Activated CD8-positive, alpha-beta memory T cell treated with anti-CD3 and anti-CD28 coated beads, Interleukin-2, amount 50 U/mL, for 24 hours (primary cell): ENCODE measurements around the gene CHRNB1.

Experiments
- DNase-seq: peaks from one replicate; pipeline ENCODE4 v3.0.0-alpha.2; 2020; ENCODE audit errors: extremely low read depth

CHRNB1 gene

GRCh38 chr17:7415784-7416183 is 29.1 kb upstream of the CHRNB1 start:
- no peak for DNase-seq

- DNase-seq, result no peak
Observed at GRCh38 chr17:7416323-7416722, 28.5 kb upstream of the CHRNB1 start.

GRCh38 chr17:7417056-7417655 is 27.7 kb upstream of the CHRNB1 start:
- no peak for DNase-seq

- no peak for DNase-seq
Observed at GRCh38 chr17:7418472-7419152, 26.2 kb upstream of the CHRNB1 start.

- no peak for DNase-seq
Observed at GRCh38 chr17:7419819-7420610, 24.8 kb upstream of the CHRNB1 start, which contains the start of gene SPEM1. TSS of gene SPEM1 (plus strand) at chr17:7420324. CDS start at chr17:7420385, 61 bp downstream.

- DNase-seq, result no peak
Observed at GRCh38 chr17:7421186-7421585, 23.7 kb upstream of the CHRNB1 start.

- no peak for DNase-seq
Observed at GRCh38 chr17:7423679-7424078, 21.2 kb upstream of the CHRNB1 start.

- DNase-seq, result no peak
Observed at GRCh38 chr17:7425316-7425715, 19.5 kb upstream of the CHRNB1 start, which contains the start of gene SPEM2. TSS of gene SPEM2 (plus strand) at chr17:7425616. CDS start at chr17:7425689, 73 bp downstream.

- no peak for DNase-seq
Observed at GRCh38 chr17:7425756-7426155, 19.1 kb upstream of the CHRNB1 start.

- DNase-seq, result no peak
Observed at GRCh38 chr17:7426203-7426863, 18.5 kb upstream of the CHRNB1 start.

GRCh38 chr17:7426896-7427489 is 17.9 kb upstream of the CHRNB1 start:
- no peak for DNase-seq

GRCh38 chr17:7427549-7427948 is 17.3 kb upstream of the CHRNB1 start:
- no peak for DNase-seq

- no peak for DNase-seq
Observed at GRCh38 chr17:7428557-7428956, 16.3 kb upstream of the CHRNB1 start, which contains the start of gene SPEM3. TSS of gene SPEM3 (plus strand) at chr17:7428857. CDS start at chr17:7428903, 46 bp downstream.

- DNase-seq, result no peak
Observed at GRCh38 chr17:7429722-7430121, 15.1 kb upstream of the CHRNB1 start.

GRCh38 chr17:7431231-7431630 is 13.6 kb upstream of the CHRNB1 start:
- DNase-seq, result no peak

GRCh38 chr17:7432296-7432695 is 12.6 kb upstream of the CHRNB1 start:
- no peak for DNase-seq

GRCh38 chr17:7435676-7436555 is 8.9 kb upstream of the CHRNB1 start:
- no peak for DNase-seq

- DNase-seq, result peak; percentile 34
Observed at GRCh38 chr17:7436556-7437368, 8.1 kb upstream of the CHRNB1 start.

- DNase-seq, result no peak
Observed at GRCh38 chr17:7437369-7437863, 7.4 kb upstream of the CHRNB1 start.
